Kidney (tissue), 14 donors: ENCODE results near the gene ZNRF3. TPM values are rescaled to one million over a fixed set of nuclear protein-coding genes. Genes with fewer than 3 reads are reported as not detected.
A peak's percentile ranks its signal among the peaks of the same experiment; 100 is the strongest.

Experiments used
- DNase-seq, 5 donors: peaks; one replicate each; pipeline ENCODE4 v3.0.0-alpha.2; 2013 to 2020
- FAIRE-seq: peaks from 2 replicates; lab custom pipeline; 2012; peaks lifted over from hg19 to GRCh38; lab: Jason Lieb, UNC
- H3K27ac ChIP-seq, 2 donors: one replicate each; pipeline ENCODE4 v1.7.0; 2013; ENCODE audit warnings: low read depth in 2 of 2, low read length in 2 of 2, inconsistent platforms in 1 of 2
- H3K27me3 ChIP-seq: one replicate; pipeline ENCODE4 v1.7.1; 2013; ENCODE audit warnings: low read length, inconsistent platforms; ENCODE audit not compliant: control insufficient read depth, insufficient read depth
- H3K36me3 ChIP-seq, 3 donors: one replicate each; pipeline versions ENCODE4 v1.7.0 to v1.7.1; 2013; ENCODE audit warnings: low read length in 3 of 3, control low read depth in 1 of 3, inconsistent platforms in 1 of 3; ENCODE audit not compliant: insufficient read depth in 3 of 3, control insufficient read depth in 2 of 3
- H3K4me1 ChIP-seq, 3 donors: one replicate each; pipeline versions ENCODE4 v1.7.0 to v1.7.1; 2013; ENCODE audit warnings: low read length in 3 of 3, inconsistent platforms in 1 of 3, low read depth in 1 of 3; ENCODE audit not compliant: control insufficient read depth in 2 of 3, insufficient read depth in 2 of 3
- H3K4me3 ChIP-seq, 3 donors: one replicate each; pipeline versions ENCODE4 v1.7.0 to v1.8.1; 2013; ENCODE audit warnings: low read length in 3 of 3, control low read depth in 1 of 3, inconsistent platforms in 1 of 3
- H3K9ac ChIP-seq, 3 donors: one replicate each; pipeline versions ENCODE4 v1.7.0 to v1.7.1; 2013; ENCODE audit warnings: low read length in 3 of 3, control low read depth in 1 of 3, inconsistent platforms in 1 of 3
- H3K9me3 ChIP-seq, 3 donors: one replicate each; pipeline versions ENCODE4 v1.7.0 to v1.7.1; 2013; ENCODE audit warnings: low read length in 3 of 3, control low read depth in 1 of 3, inconsistent platforms in 1 of 3; ENCODE audit not compliant: control insufficient read depth in 2 of 3, insufficient read depth in 1 of 3
- CTCF ChIP-seq: IDR thresholded peaks from 3 replicates; pipeline ENCODE4 v1.5.1; 2012; ENCODE audit warnings: mild to moderate bottlenecking, moderate library complexity, borderline replicate concordance; ENCODE audit not compliant: insufficient read depth; ENCODE audit errors: extremely low read depth
- intact Hi-C: fragments of 100-400 bp; cut with DNase I; formaldehyde crosslinking; loops from one replicate; pipeline ENCODE4 v1.11.1; 2022
- polyA plus RNA-seq: library from polyadenylated mRNA; stranded (reverse); fragments of 350-450 nt; fragmentation: Illumina TruSeq; extraction: RNeasy Lipid Tissue Mini Kit (QIAGEN cat#74804); gene quantifications from one replicate; pipeline ENCODE4 v1.2.3, GENCODE V29; 2014; ENCODE audit warnings: low read depth, low replicate concordance; ENCODE audit not compliant: insufficient read depth
- total RNA-seq: library from RNA; stranded (reverse); fragmentation: NEBNext Ultra II Directional; extraction: Animal tissue kit (Norgen Biotek cat#: 25700); gene quantifications from one replicate; pipeline ENCODE4 v1.2.1, GENCODE V29; 2021
- donor health status: control.
- donor health status: control.
- donor health status: control.
- donor health status: control.
- donor health status: control.
- donor health status: DM: yes; HTN: yes; CAD: no.
- donor health status: Normal renal cell carcinoma (clear cell type).

Gene ZNRF3
- total and polyA plus RNA-seq, 2 donors from 2014 or later = 6.8 to 24.4 TPM

GRCh38 chr22:28931844-28932567 is 48.6 kb downstream of the ZNRF3 start:
- peaks cover 13 to 39% (median 37%) of the 10 kb centered on the region in 3 donors for H3K4me1 ChIP-seq
- FAIRE-seq = no peak
- TF ChIP-seq CTCF = no peak

GRCh38 chr22:28933321-28933720 is 49.9 kb downstream of the ZNRF3 start:
- TF ChIP-seq CTCF = no peak
- Histone ChIP-seq H3K27me3 (no peaks in the 10 kb centered on the region), H3K9me3 (no peaks in the 10 kb centered on the region), H3K27ac (peak overlapping the region in 1 of 2 donors; percentile 44), H3K4me1 (peaks cover 9 to 39% (median 37%) of the 10 kb centered on the region in 3 donors), H3K36me3 (no peaks in the 10 kb centered on the region), H3K9ac (no peak overlapping the region), H3K4me3 (no peak overlapping the region)
- DNase-seq (no peak), FAIRE-seq (no peak)
- intact Hi-C loops = no loop called here

More at GRCh38 chr22:28931844-28932567, 48.6 kb downstream of the ZNRF3 start:
- H3K9ac ChIP-seq = no peak overlapping the region
- DNase-seq = peak in 1 of 5 donors; percentile 25
- intact Hi-C loops = no loop called here
- no peaks in the 10 kb centered on the region for H3K36me3 ChIP-seq
- no peaks in the 10 kb centered on the region for H3K27me3 ChIP-seq
- peak overlapping the region in 1 of 3 donors; percentile 8 for H3K4me3 ChIP-seq
- H3K9me3 ChIP-seq = no peaks in the 10 kb centered on the region
- H3K27ac ChIP-seq = peak overlapping the region; percentile 73 to 82

GRCh38 chr22:28934026-28934425 is 50.7 kb downstream of the ZNRF3 start:
- Histone ChIP-seq H3K36me3 (no peaks in the 10 kb centered on the region), H3K27me3 (no peaks in the 10 kb centered on the region), H3K9ac (no peak overlapping the region), H3K4me3 (no peak overlapping the region), H3K27ac (peak overlapping the region in 1 of 2 donors; percentile 61), H3K9me3 (no peaks in the 10 kb centered on the region), H3K4me1 (peaks cover 9 to 38% (median 37%) of the 10 kb centered on the region in 3 donors)
- DNase-seq = no peak
- TF ChIP-seq CTCF = no peak
- FAIRE-seq = no peak
- intact Hi-C loops = no loop called here
